CD8-positive, alpha-beta memory T cell (primary cell): Measurements from ENCODE around the gene ECHDC1. TPM values are rescaled to one million over a fixed set of nuclear protein-coding genes. Genes with fewer than 3 reads are reported as not detected.

ENCODE experiments used
- CTCF ChIA-PET: fragments of 350-600 bp; sonication (Branson Sonifier 250); formaldehyde crosslinking; loops from one replicate; lab custom pipeline; 2021; ENCODE audit warnings: antibody characterized with exemption; lab: Charles Lee
- POLR2A ChIA-PET: fragments of 350-600 bp; sonication (Branson Sonifier 250); formaldehyde crosslinking; loops from one replicate; lab custom pipeline; 2021; ENCODE audit warnings: antibody characterized with exemption; lab: Charles Lee
- DNase-seq, 5 donors: peaks; one replicate each; pipeline versions ENCODE4 v3.0.0 to v3.0.0-alpha.2; 2020 to 2022; ENCODE audit warnings: mixed read lengths in 1 of 5
- H3K27ac ChIP-seq: one replicate; pipeline ENCODE4 v1.7.0; 2013; ENCODE audit warnings: low read depth, mild to moderate bottlenecking, low read length, moderate library complexity
- H3K27me3 ChIP-seq: 2 replicates; pipeline ENCODE4 v1.7.0; 2013; ENCODE audit warnings: low read length, mild to moderate bottlenecking; ENCODE audit not compliant: insufficient read depth, poor library complexity, severe bottlenecking
- H3K36me3 ChIP-seq: 2 replicates; pipeline ENCODE4 v1.7.0; 2013; ENCODE audit warnings: mild to moderate bottlenecking, low read length, moderate library complexity; ENCODE audit not compliant: insufficient read depth
- H3K4me1 ChIP-seq: 2 replicates; pipeline ENCODE4 v1.7.0; 2013; ENCODE audit warnings: mild to moderate bottlenecking, low read length, moderate library complexity; ENCODE audit not compliant: insufficient read depth
- H3K4me3 ChIP-seq: 2 replicates; pipeline ENCODE4 v1.7.0; 2013; ENCODE audit warnings: mild to moderate bottlenecking, low read length
- H3K9me3 ChIP-seq: 2 replicates; pipeline ENCODE4 v1.7.0; 2013; ENCODE audit warnings: mild to moderate bottlenecking, low read length
- H3K27ac Mint-ChIP-seq, 8 donors: one replicate each; pipeline ENCODE4 v1.8.0; 2020 to 2021; ENCODE audit warnings: mixed read lengths in 8 of 8, mild to moderate bottlenecking in 6 of 8, inconsistent platforms in 3 of 8, moderate library complexity in 3 of 8
- H3K27me3 Mint-ChIP-seq, 2 donors: one replicate each; pipeline ENCODE4 v1.8.0; 2020 to 2021; ENCODE audit warnings: mixed read lengths in 2 of 2, mild to moderate bottlenecking in 1 of 2, moderate library complexity in 1 of 2
- H3K36me3 Mint-ChIP-seq, 3 donors: one replicate each; pipeline ENCODE4 v1.8.0; 2020 to 2021; ENCODE audit warnings: mixed read lengths in 3 of 3, inconsistent platforms in 1 of 3, mild to moderate bottlenecking in 1 of 3
- H3K4me1 Mint-ChIP-seq, 3 donors: one replicate each; pipeline ENCODE4 v1.8.0; 2020 to 2021; ENCODE audit warnings: mixed read lengths in 3 of 3, inconsistent platforms in 1 of 3, mild to moderate bottlenecking in 1 of 3
- H3K4me3 Mint-ChIP-seq, 7 donors: one replicate each; pipeline ENCODE4 v1.8.0; 2020 to 2021; ENCODE audit warnings: mixed read lengths in 7 of 7, mild to moderate bottlenecking in 6 of 7, moderate library complexity in 4 of 7, inconsistent platforms in 2 of 7
- H3K9me3 Mint-ChIP-seq, 5 donors: one replicate each; pipeline ENCODE4 v1.8.0; 2020 to 2022; ENCODE audit warnings: mixed read lengths in 5 of 5, mild to moderate bottlenecking in 3 of 5, moderate library complexity in 2 of 5, inconsistent platforms in 1 of 5
- polyA plus RNA-seq: library from polyadenylated mRNA; unstranded; fragments of 300-500 nt; fragmentation: Illumina TruSeq; gene quantifications from one replicate; pipeline ENCODE4 v1.2.3, GENCODE V29; 2021
- total RNA-seq, 2 experiments: library from RNA; stranded (reverse); gene quantifications; one replicate each; pipeline ENCODE4 v1.2.3, GENCODE V29; 2021

Gene ECHDC1
- total and polyA plus RNA-seq, 3 experiments from 2014 or later = 65.0 to 67.7 (median 66.3) TPM

- POLR2A ChIA-PET = no interaction called here
- no peak overlapping the region for H3K4me3 Mint-ChIP-seq
Observed at GRCh38 chr6:127382413-127382812, 39.0 kb upstream of the ECHDC1 start.

GRCh38 chr6:127381384-127381783, 38.0 kb upstream of the ECHDC1 start:
- Histone ChIP-seq H3K27me3 (no peaks in the 10 kb centered on the region), H3K9me3 (no peaks in the 10 kb centered on the region), H3K4me3 (no peak overlapping the region), H3K4me1 (no peaks in the 10 kb centered on the region), H3K27ac (no peak overlapping the region), H3K36me3 (no peaks in the 10 kb centered on the region)
- POLR2A ChIA-PET = no interaction called here
- H3K36me3 Mint-ChIP-seq = peaks cover 0 to 7% (median 0%) of the 10 kb centered on the region in 3 donors
- CTCF ChIA-PET = no interaction called here
- no peak overlapping the region for H3K27ac Mint-ChIP-seq
- H3K9me3 Mint-ChIP-seq = no peaks in the 10 kb centered on the region
- no peak for DNase-seq
- no peak overlapping the region for H3K4me3 Mint-ChIP-seq
- H3K27me3 Mint-ChIP-seq = peaks cover 6 to 9% of the 10 kb centered on the region in 2 donors
- H3K4me1 Mint-ChIP-seq = no peaks in the 10 kb centered on the region

More at GRCh38 chr6:127382413-127382812, 39.0 kb upstream of the ECHDC1 start:
- Mint-ChIP-seq H3K27ac (no peak overlapping the region), H3K27me3 (peaks cover 6 to 7% of the 10 kb centered on the region in 2 donors), H3K36me3 (peaks cover 0 to 2% (median 0%) of the 10 kb centered on the region in 3 donors), H3K9me3 (no peaks in the 10 kb centered on the region), H3K4me1 (no peaks in the 10 kb centered on the region)
- Histone ChIP-seq H3K4me3 (no peak overlapping the region), H3K36me3 (no peaks in the 10 kb centered on the region), H3K27me3 (no peaks in the 10 kb centered on the region), H3K9me3 (no peaks in the 10 kb centered on the region), H3K27ac (no peak overlapping the region), H3K4me1 (no peaks in the 10 kb centered on the region)
- no peak for DNase-seq
- CTCF ChIA-PET = no interaction called here

GRCh38 chr6:127376685-127377084, 33.3 kb upstream of the ECHDC1 start:
- H3K36me3 Mint-ChIP-seq = peaks cover 0 to 16% (median 0%) of the 10 kb centered on the region in 3 donors
- peaks cover 6 to 9% of the 10 kb centered on the region in 2 donors for H3K27me3 Mint-ChIP-seq
- H3K9me3 Mint-ChIP-seq = peaks cover 2 to 4% (median 3%) of the 10 kb centered on the region in 5 donors
- no peaks in the 10 kb centered on the region for H3K36me3 ChIP-seq
- H3K4me1 Mint-ChIP-seq = no peaks in the 10 kb centered on the region
- H3K4me3 ChIP-seq = no peak overlapping the region
- no peak overlapping the region for H3K27ac ChIP-seq
- no peaks in the 10 kb centered on the region for H3K9me3 ChIP-seq
- POLR2A ChIA-PET = no interaction called here
- CTCF ChIA-PET = no interaction called here
- no peaks in the 10 kb centered on the region for H3K27me3 ChIP-seq
- H3K27ac Mint-ChIP-seq = no peak overlapping the region
- DNase-seq = no peak
- no peak overlapping the region for H3K4me3 Mint-ChIP-seq
- no peaks in the 10 kb centered on the region for H3K4me1 ChIP-seq

- peaks cover 0 to 7% (median 0%) of the 10 kb centered on the region in 3 donors for H3K36me3 Mint-ChIP-seq
- H3K27ac Mint-ChIP-seq = no peak overlapping the region
- Histone ChIP-seq H3K27me3 (no peaks in the 10 kb centered on the region), H3K27ac (no peak overlapping the region), H3K9me3 (no peaks in the 10 kb centered on the region), H3K4me1 (no peaks in the 10 kb centered on the region), H3K4me3 (no peak overlapping the region), H3K36me3 (no peaks in the 10 kb centered on the region)
- peaks cover 0 to 14% (median 7%) of the 10 kb centered on the region in 5 donors for H3K9me3 Mint-ChIP-seq
- peaks cover 0 to 2% of the 10 kb centered on the region in 2 donors for H3K27me3 Mint-ChIP-seq
- POLR2A ChIA-PET = no interaction called here
- no peak for DNase-seq
- CTCF ChIA-PET = no interaction called here
- H3K4me3 Mint-ChIP-seq = no peak overlapping the region
- H3K4me1 Mint-ChIP-seq = no peaks in the 10 kb centered on the region
Observed at GRCh38 chr6:127367023-127367375, 23.6 kb upstream of the ECHDC1 start.

GRCh38 chr6:127366282-127367022, 23.0 kb upstream of the ECHDC1 start:
- H3K9me3 Mint-ChIP-seq = peaks cover 0 to 9% (median 3%) of the 10 kb centered on the region in 5 donors
- H3K27me3 Mint-ChIP-seq = peaks cover 0 to 2% of the 10 kb centered on the region in 2 donors
- no peak overlapping the region for H3K4me3 ChIP-seq
- no peaks in the 10 kb centered on the region for H3K4me1 Mint-ChIP-seq
- DNase-seq = no peak
- H3K36me3 Mint-ChIP-seq = peaks cover 0 to 2% (median 0%) of the 10 kb centered on the region in 3 donors
- ChIA-PET POLR2A (no interaction called here), CTCF (interaction anchor here (0.6 kb wide), 1 partner anchor 9 kb away, joined by 3 read pairs; no protein-coding TSS in a partner anchor)
- no peaks in the 10 kb centered on the region for H3K36me3 ChIP-seq
- no peak overlapping the region for H3K27ac Mint-ChIP-seq
- H3K4me1 ChIP-seq = no peaks in the 10 kb centered on the region
- no peaks in the 10 kb centered on the region for H3K9me3 ChIP-seq
- no peaks in the 10 kb centered on the region for H3K27me3 ChIP-seq
- no peak overlapping the region for H3K27ac ChIP-seq
- H3K4me3 Mint-ChIP-seq = no peak overlapping the region

- H3K4me3 Mint-ChIP-seq = no peak overlapping the region
- ChIA-PET POLR2A (no interaction called here), CTCF (interaction anchor here (0.6 kb wide), 1 partner anchor 10 kb away, joined by 3 read pairs; no protein-coding TSS in a partner anchor)
- no peak overlapping the region for H3K27ac Mint-ChIP-seq
- no peaks in the 10 kb centered on the region for H3K4me1 ChIP-seq
- H3K4me1 Mint-ChIP-seq = no peaks in the 10 kb centered on the region
- no peaks in the 10 kb centered on the region for H3K9me3 ChIP-seq
- H3K27ac ChIP-seq = no peak overlapping the region
- H3K9me3 Mint-ChIP-seq = peaks cover 0 to 3% (median 2%) of the 10 kb centered on the region in 5 donors
- H3K27me3 Mint-ChIP-seq = peaks cover 0 to 2% of the 10 kb centered on the region in 2 donors
- no peak for DNase-seq
- H3K36me3 Mint-ChIP-seq = no peaks in the 10 kb centered on the region
- no peaks in the 10 kb centered on the region for H3K27me3 ChIP-seq
- no peak overlapping the region for H3K4me3 ChIP-seq
- no peaks in the 10 kb centered on the region for H3K36me3 ChIP-seq
Observed at GRCh38 chr6:127365874-127366273, 22.5 kb upstream of the ECHDC1 start.

- H3K36me3 Mint-ChIP-seq = peaks cover 0 to 15% (median 3%) of the 10 kb centered on the region in 3 donors
- no peaks in the 10 kb centered on the region for H3K9me3 ChIP-seq
- no peak for DNase-seq
- no peak overlapping the region for H3K27ac Mint-ChIP-seq
- no peak overlapping the region for H3K4me3 ChIP-seq
- H3K27me3 Mint-ChIP-seq = peaks cover 0 to 4% of the 10 kb centered on the region in 2 donors
- H3K36me3 ChIP-seq = no peaks in the 10 kb centered on the region
- POLR2A ChIA-PET = no interaction called here
- CTCF ChIA-PET = no interaction called here
- H3K27ac ChIP-seq = no peak overlapping the region
- H3K4me1 ChIP-seq = no peaks in the 10 kb centered on the region
- peaks cover 27 to 42% (median 28%) of the 10 kb centered on the region in 5 donors for H3K9me3 Mint-ChIP-seq
- H3K4me1 Mint-ChIP-seq = no peaks in the 10 kb centered on the region
- no peak overlapping the region for H3K4me3 Mint-ChIP-seq
- H3K27me3 ChIP-seq = no peaks in the 10 kb centered on the region
Observed at GRCh38 chr6:127352524-127352923, 9.1 kb upstream of the ECHDC1 start.

- no peaks in the 10 kb centered on the region for H3K9me3 ChIP-seq
Observed at GRCh38 chr6:127349980-127350379, 6.6 kb upstream of the ECHDC1 start.

More at GRCh38 chr6:127349980-127350379, 6.6 kb upstream of the ECHDC1 start:
- Histone ChIP-seq H3K36me3 (no peaks in the 10 kb centered on the region), H3K4me1 (no peaks in the 10 kb centered on the region), H3K27me3 (no peaks in the 10 kb centered on the region), H3K4me3 (no peak overlapping the region), H3K27ac (no peak overlapping the region)
- Mint-ChIP-seq H3K4me1 (peaks cover 3 to 4% (median 4%) of the 10 kb centered on the region in 3 donors), H3K27me3 (peaks cover 0 to 1% of the 10 kb centered on the region in 2 donors), H3K27ac (no peak overlapping the region), H3K36me3 (peaks cover 0 to 21% (median 5%) of the 10 kb centered on the region in 3 donors), H3K4me3 (no peak overlapping the region), H3K9me3 (peaks cover 18 to 29% (median 28%) of the 10 kb centered on the region in 5 donors)
- no peak for DNase-seq
- POLR2A ChIA-PET = no interaction called here
- CTCF ChIA-PET = no interaction called here
